ENCODE results near the gene PADI1. TPM values are rescaled to one million over a fixed set of nuclear protein-coding genes. Genes with fewer than 3 reads are reported as not detected.

PADI1 gene
- total and polyA plus RNA-seq, 4 donors: 4.9 TPM; not detected in 3

DNA sequence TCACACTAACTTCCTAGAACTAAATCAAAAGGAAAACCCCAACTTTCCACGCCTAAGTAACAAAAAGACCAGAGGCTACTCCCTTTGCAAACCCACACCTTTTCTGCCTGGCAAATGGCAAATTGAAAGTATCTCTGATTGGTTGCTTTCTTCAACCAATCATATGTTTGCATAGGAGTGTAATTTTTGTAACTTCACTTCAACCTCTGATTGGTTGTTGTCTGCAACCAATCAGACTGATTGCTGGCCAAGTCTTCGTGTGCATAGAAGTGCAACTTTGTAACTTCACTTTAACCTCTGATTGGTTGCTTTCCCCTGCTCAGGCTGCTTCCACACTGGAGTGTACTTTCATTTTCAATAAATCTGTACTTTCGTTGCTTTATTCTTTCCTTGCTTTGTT lies 48.8 kb upstream of the PADI1 start:
- H3K9me3 ChIP-seq (ENCODE audit: control insufficient read depth in 4 of 4, low read length in 3 of 4): peaks cover 3 to 20% (median 6%) of the 10 kb centered on the region in 4 donors
- H3K9ac ChIP-seq (ENCODE audit: low read depth in 1 of 2, low read length in 2 of 2): no peak overlapping the region
- no peak for DNase-seq (ENCODE audit: low spot score)
- H3K36me3 ChIP-seq (ENCODE audit: control insufficient read depth in 4 of 4, insufficient read depth in 3 of 4, low read depth in 1 of 4, low read length in 3 of 4): no peaks in the 10 kb centered on the region
- TF ChIP-seq, protein P1, sequence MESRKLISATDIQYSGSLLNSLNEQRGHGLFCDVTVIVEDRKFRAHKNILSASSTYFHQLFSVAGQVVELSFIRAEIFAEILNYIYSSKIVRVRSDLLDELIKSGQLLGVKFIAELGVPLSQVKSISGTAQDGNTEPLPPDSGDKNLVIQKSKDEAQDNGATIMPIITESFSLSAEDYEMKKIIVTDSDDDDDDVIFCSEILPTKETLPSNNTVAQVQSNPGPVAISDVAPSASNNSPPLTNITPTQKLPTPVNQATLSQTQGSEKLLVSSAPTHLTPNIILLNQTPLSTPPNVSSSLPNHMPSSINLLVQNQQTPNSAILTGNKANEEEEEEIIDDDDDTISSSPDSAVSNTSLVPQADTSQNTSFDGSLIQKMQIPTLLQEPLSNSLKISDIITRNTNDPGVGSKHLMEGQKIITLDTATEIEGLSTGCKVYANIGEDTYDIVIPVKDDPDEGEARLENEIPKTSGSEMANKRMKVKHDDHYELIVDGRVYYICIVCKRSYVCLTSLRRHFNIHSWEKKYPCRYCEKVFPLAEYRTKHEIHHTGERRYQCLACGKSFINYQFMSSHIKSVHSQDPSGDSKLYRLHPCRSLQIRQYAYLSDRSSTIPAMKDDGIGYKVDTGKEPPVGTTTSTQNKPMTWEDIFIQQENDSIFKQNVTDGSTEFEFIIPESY (IDR thresholded peaks at IDR 0.05): no peak
- TF ChIP-seq RAD21 (IDR thresholded peaks at IDR 0.05) (no peak), RXRA (IDR thresholded peaks at IDR 0.05) (no peak), YY1 (IDR thresholded peaks at IDR 0.05) (no peak)
- TF ChIP-seq, protein P2, sequence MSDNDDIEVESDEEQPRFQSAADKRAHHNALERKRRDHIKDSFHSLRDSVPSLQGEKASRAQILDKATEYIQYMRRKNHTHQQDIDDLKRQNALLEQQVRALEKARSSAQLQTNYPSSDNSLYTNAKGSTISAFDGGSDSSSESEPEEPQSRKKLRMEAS (IDR thresholded peaks at IDR 0.05): no peak
- peaks cover 0 to 8% (median 0%) of the 10 kb centered on the region in 4 donors for H3K27me3 ChIP-seq (ENCODE audit: control insufficient read depth in 4 of 4, insufficient read depth in 4 of 4, low read length in 3 of 4)
- H3K27ac ChIP-seq (ENCODE audit: low read depth in 1 of 2, low read length in 2 of 2): no peak overlapping the region
- H3K4me3 ChIP-seq (ENCODE audit: low read depth in 1 of 3, low read length in 3 of 3): no peak overlapping the region
- no peaks in the 10 kb centered on the region for H3K4me1 ChIP-seq (ENCODE audit: control insufficient read depth in 4 of 4, insufficient read depth in 4 of 4, low read length in 3 of 4)
- 57% methylated on average over 3 of the region's 3 CpGs for WGBS

DNA sequence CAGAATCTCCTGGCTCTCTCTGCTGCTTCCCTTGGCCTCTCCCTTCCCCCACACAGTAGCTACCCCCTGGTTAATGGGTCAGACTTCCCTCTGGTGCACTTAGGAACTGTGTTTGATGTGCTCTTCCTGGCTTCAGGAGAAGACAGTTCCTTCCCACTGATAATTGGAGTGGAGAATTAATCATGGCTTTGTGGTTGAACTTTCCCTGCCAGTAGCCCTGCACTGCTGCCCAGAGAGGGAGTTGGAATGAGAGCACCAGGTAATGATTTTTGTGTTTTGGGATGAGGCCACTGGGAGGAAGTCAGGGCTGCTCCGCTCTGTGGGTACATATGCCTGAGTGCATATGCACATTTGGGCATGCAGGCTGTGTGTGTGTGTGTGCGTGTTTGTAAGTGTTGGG lies 46.0 kb upstream of the PADI1 start:
- Histone ChIP-seq H3K4me3 (ENCODE audit: low read depth in 1 of 3, low read length in 3 of 3) (no peak overlapping the region), H3K9ac (ENCODE audit: low read depth in 1 of 2, low read length in 2 of 2) (no peak overlapping the region), H3K36me3 (ENCODE audit: control insufficient read depth in 4 of 4, insufficient read depth in 3 of 4, low read depth in 1 of 4, low read length in 3 of 4) (no peaks in the 10 kb centered on the region), H3K9me3 (ENCODE audit: control insufficient read depth in 4 of 4, low read length in 3 of 4) (peaks cover 3 to 12% (median 5%) of the 10 kb centered on the region in 4 donors), H3K27me3 (ENCODE audit: control insufficient read depth in 4 of 4, insufficient read depth in 4 of 4, low read length in 3 of 4) (peaks cover 0 to 3% (median 0%) of the 10 kb centered on the region in 4 donors), H3K27ac (ENCODE audit: low read depth in 1 of 2, low read length in 2 of 2) (no peak overlapping the region), H3K4me1 (ENCODE audit: control insufficient read depth in 4 of 4, insufficient read depth in 4 of 4, low read length in 3 of 4) (no peaks in the 10 kb centered on the region)
- WGBS: 98% methylated on average over 2 of the region's 2 CpGs
- TF ChIP-seq EGR1 (IDR thresholded peaks at IDR 0.05; ENCODE audit: low read depth in 2 of 2) (no peak), NR2F2 (IDR thresholded peaks at IDR 0.05) (no peak), FOXA1 (IDR thresholded peaks at IDR 0.05) (no peak), RAD21 (IDR thresholded peaks at IDR 0.05) (no peak), HNF4G (IDR thresholded peaks at IDR 0.05) (no peak), GABPA (IDR thresholded peaks at IDR 0.05 in 1 of 2, conservative IDR thresholded peaks at IDR 0.05 in 1 of 2) (no peak)
- TF ChIP-seq, protein P3, sequence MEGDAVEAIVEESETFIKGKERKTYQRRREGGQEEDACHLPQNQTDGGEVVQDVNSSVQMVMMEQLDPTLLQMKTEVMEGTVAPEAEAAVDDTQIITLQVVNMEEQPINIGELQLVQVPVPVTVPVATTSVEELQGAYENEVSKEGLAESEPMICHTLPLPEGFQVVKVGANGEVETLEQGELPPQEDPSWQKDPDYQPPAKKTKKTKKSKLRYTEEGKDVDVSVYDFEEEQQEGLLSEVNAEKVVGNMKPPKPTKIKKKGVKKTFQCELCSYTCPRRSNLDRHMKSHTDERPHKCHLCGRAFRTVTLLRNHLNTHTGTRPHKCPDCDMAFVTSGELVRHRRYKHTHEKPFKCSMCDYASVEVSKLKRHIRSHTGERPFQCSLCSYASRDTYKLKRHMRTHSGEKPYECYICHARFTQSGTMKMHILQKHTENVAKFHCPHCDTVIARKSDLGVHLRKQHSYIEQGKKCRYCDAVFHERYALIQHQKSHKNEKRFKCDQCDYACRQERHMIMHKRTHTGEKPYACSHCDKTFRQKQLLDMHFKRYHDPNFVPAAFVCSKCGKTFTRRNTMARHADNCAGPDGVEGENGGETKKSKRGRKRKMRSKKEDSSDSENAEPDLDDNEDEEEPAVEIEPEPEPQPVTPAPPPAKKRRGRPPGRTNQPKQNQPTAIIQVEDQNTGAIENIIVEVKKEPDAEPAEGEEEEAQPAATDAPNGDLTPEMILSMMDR (IDR thresholded peaks at IDR 0.05; ENCODE audit: low read depth, low read length, missing input control): no peak
- TF ChIP-seq, protein P4, sequence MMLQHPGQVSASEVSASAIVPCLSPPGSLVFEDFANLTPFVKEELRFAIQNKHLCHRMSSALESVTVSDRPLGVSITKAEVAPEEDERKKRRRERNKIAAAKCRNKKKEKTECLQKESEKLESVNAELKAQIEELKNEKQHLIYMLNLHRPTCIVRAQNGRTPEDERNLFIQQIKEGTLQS (IDR thresholded peaks at IDR 0.05): no peak
- DNase-seq (ENCODE audit: low spot score): no peak

DNA sequence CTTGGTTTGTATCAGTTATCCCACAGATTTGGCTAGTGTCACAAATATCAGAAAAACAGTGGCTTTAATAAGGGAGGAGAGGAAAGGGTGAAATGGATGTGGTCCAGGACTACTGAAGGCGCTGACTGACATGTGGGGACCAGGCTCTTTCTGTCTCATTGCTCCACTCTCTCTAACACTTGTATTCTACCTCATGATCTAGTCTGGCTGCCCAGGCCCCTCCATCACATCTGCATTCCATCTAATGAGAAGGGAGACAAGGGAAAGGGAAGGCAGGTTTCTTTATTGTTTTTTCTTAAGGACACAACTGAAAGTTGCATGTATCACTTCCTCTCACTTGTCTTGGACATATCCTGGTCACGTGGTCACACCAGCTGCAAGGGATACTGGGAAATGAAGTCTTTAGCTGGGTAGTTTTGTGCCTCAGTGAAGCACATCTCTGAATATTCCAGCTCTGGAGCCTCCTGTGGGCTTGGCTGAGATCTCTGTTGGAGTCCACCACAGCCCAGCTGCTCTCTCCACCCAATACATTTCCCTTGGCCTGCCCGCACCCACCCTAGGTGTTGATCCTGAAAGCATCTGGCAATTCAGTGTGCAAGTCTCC lies 43.7 kb upstream of the PADI1 start:
- Histone ChIP-seq H3K36me3 (ENCODE audit: control insufficient read depth in 4 of 4, insufficient read depth in 3 of 4, low read depth in 1 of 4, low read length in 3 of 4) (no peaks in the 10 kb centered on the region), H3K9ac (ENCODE audit: low read depth in 1 of 2, low read length in 2 of 2) (no peak overlapping the region), H3K27ac (ENCODE audit: low read depth in 1 of 2, low read length in 2 of 2) (no peak overlapping the region), H3K9me3 (ENCODE audit: control insufficient read depth in 4 of 4, low read length in 3 of 4) (no peaks in the 10 kb centered on the region), H3K4me1 (ENCODE audit: control insufficient read depth in 4 of 4, insufficient read depth in 4 of 4, low read length in 3 of 4) (no peaks in the 10 kb centered on the region), H3K4me3 (ENCODE audit: low read depth in 1 of 3, low read length in 3 of 3) (no peak overlapping the region), H3K27me3 (ENCODE audit: control insufficient read depth in 4 of 4, insufficient read depth in 4 of 4, low read length in 3 of 4) (peaks cover 0 to 2% (median 0%) of the 10 kb centered on the region in 4 donors)
- DNase-seq (ENCODE audit: low spot score): no peak
- 75% methylated on average over 3 of the region's 3 CpGs for WGBS
- TF ChIP-seq HNF4A (conservative IDR thresholded peaks at IDR 0.05) (no peak), EGR1 (IDR thresholded peaks at IDR 0.05; ENCODE audit: low read depth in 2 of 2) (no peak), FOXA1 (IDR thresholded peaks at IDR 0.05) (no peak), YY1 (IDR thresholded peaks at IDR 0.05) (no peak), HNF4G (IDR thresholded peaks at IDR 0.05) (no peak), RXRA (IDR thresholded peaks at IDR 0.05) (no peak), SP1 (IDR thresholded peaks at IDR 0.05) (no peak), TAF1 (conservative IDR thresholded peaks at IDR 0.05) (no peak), FOXA2 (IDR thresholded peaks at IDR 0.05) (no peak)
- TF ChIP-seq, protein P4 (IDR thresholded peaks at IDR 0.05): no peak
- TF ChIP-seq, protein P2 (IDR thresholded peaks at IDR 0.05): no peak
- TF ChIP-seq, protein P5, sequence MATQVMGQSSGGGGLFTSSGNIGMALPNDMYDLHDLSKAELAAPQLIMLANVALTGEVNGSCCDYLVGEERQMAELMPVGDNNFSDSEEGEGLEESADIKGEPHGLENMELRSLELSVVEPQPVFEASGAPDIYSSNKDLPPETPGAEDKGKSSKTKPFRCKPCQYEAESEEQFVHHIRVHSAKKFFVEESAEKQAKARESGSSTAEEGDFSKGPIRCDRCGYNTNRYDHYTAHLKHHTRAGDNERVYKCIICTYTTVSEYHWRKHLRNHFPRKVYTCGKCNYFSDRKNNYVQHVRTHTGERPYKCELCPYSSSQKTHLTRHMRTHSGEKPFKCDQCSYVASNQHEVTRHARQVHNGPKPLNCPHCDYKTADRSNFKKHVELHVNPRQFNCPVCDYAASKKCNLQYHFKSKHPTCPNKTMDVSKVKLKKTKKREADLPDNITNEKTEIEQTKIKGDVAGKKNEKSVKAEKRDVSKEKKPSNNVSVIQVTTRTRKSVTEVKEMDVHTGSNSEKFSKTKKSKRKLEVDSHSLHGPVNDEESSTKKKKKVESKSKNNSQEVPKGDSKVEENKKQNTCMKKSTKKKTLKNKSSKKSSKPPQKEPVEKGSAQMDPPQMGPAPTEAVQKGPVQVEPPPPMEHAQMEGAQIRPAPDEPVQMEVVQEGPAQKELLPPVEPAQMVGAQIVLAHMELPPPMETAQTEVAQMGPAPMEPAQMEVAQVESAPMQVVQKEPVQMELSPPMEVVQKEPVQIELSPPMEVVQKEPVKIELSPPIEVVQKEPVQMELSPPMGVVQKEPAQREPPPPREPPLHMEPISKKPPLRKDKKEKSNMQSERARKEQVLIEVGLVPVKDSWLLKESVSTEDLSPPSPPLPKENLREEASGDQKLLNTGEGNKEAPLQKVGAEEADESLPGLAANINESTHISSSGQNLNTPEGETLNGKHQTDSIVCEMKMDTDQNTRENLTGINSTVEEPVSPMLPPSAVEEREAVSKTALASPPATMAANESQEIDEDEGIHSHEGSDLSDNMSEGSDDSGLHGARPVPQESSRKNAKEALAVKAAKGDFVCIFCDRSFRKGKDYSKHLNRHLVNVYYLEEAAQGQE (IDR thresholded peaks at IDR 0.05): no peak

Data from liver (tissue), 9 donors.